ENCODE results near the gene SNAPIN. TPM values are rescaled to one million over a fixed set of nuclear protein-coding genes. Genes with fewer than 3 reads are reported as not detected.
A peak's percentile ranks its signal among the peaks of the same experiment; 100 is the strongest.
"Not testable (repeated sequence)": the region's sequence is repeated elsewhere in the genome, so short reads cannot be mapped to it uniquely, and the experiment has no call there.

The SNAPIN gene
- total RNA-seq, 4 donors from 2014 or later, result 10.5 to 38.4 (median 27.4) TPM

GRCh38 chr1:153671628-153672353 lies 13.3 kb downstream of the SNAPIN start:
- Histone ChIP-seq H3K27ac (peak overlapping the region; percentile 89 to 95 (median 92)), H3K36me3 (peaks cover 0 to 21% (median 9%) of the 10 kb centered on the region in 4 donors), H3K4me3 (peak overlapping the region; percentile 19 to 67 (median 44)), H3K4me1 (peaks cover 9 to 33% (median 17%) of the 10 kb centered on the region in 4 donors)
- peak; percentile 54 for DNase-seq
- peak in 1 of 5 experiments; percentile 20 for TF ChIP-seq CTCF (IDR thresholded peaks at IDR 0.05)
- in situ Hi-C loops (cut with MboI; ENCODE audit: low pct_ligation_motif_present in 1 of 4, low pct_unique_long_range_greater_than_20kb in 1 of 4, low sequenced_read_pairs in 3 of 4), result loop anchor here in 3 of 4 donors (10.0 to 25.0 kb wide), 5 partner anchors 73 to 316 kb away; partner anchors contain the start of genes RAB13 (in 2 of the 3), CREB3L4 (in 1 of the 3), CRTC2 (in 1 of the 3) and JTB (in 1 of the 3)
- not testable (repeated sequence) for H3K9me3 ChIP-seq, H3K27me3 ChIP-seq
- 6 to 8% methylated on average over 21 to 28 of the region's 28 CpGs for WGBS, 2 donors (ENCODE audit: low coverage in 1 of 2)
- intact Hi-C loops (cut with DNase I; ENCODE audit: low total_unique reads), result loop anchor here (10.0 kb wide), 1 partner anchor 313 kb away; the partner anchor contains the start of gene RAB13

GRCh38 chr1:153673511-153673910 lies 15.0 kb downstream of the SNAPIN start:
- no peak overlapping the region for H3K27ac ChIP-seq
- H3K27me3 ChIP-seq, result peaks cover 16% of the 10 kb centered on the region
- TF ChIP-seq CTCF (IDR thresholded peaks at IDR 0.05) (no peak), POLR2AphosphoS5 (IDR thresholded peaks at IDR 0.05) (no peak), POLR2A (IDR thresholded peaks at IDR 0.05) (no peak), EP300 (IDR thresholded peaks at IDR 0.05; ENCODE audit: low read depth) (no peak)
- peaks cover 20 to 39% (median 23%) of the 10 kb centered on the region in 4 donors for H3K4me1 ChIP-seq
- no peak overlapping the region for H3K4me3 ChIP-seq
- H3K9me3 ChIP-seq, result no peaks in the 10 kb centered on the region
- WGBS, 2 donors (ENCODE audit: low coverage in 1 of 2), result 98% methylated on average over 2 of the region's 2 CpGs; no CpG with 5 or more reads in 1 of the 2 donors
- intact Hi-C loops (cut with DNase I; ENCODE audit: low total_unique reads), result loop anchor here (10.0 kb wide), 1 partner anchor 311 kb away; the partner anchor contains the start of gene RAB13
- in situ Hi-C loops (cut with MboI; ENCODE audit: low pct_ligation_motif_present in 1 of 4, low pct_unique_long_range_greater_than_20kb in 1 of 4, low sequenced_read_pairs in 3 of 4), result loop anchor here in 3 of 4 donors (10.0 to 25.0 kb wide), 5 partner anchors 71 to 314 kb away; partner anchors contain the start of genes RAB13 (in 2 of the 3), CREB3L4 (in 1 of the 3), CRTC2 (in 1 of the 3) and JTB (in 1 of the 3)
- no peak for DNase-seq
- peaks cover 0 to 9% (median under 1%) of the 10 kb centered on the region in 4 donors for H3K36me3 ChIP-seq

GRCh38 chr1:153677718-153678518 lies 19.4 kb downstream of the SNAPIN start:
- peak overlapping the region; percentile 12 to 64 (median 39) for H3K27ac ChIP-seq
- in situ Hi-C loops (cut with MboI; ENCODE audit: low pct_ligation_motif_present in 1 of 4, low pct_unique_long_range_greater_than_20kb in 1 of 4, low sequenced_read_pairs in 3 of 4), result loop anchor here in 3 of 4 donors (10.0 to 25.0 kb wide), 4 partner anchors 67 to 309 kb away; partner anchors contain the start of genes RAB13 (in 2 of the 3), JTB (in 1 of the 3), RPS27 (in 1 of the 3) and SLC27A3 (in 1 of the 3)
- H3K36me3 ChIP-seq, result no peaks in the 10 kb centered on the region
- DNase-seq, result peak; percentile 54
- no peaks in the 10 kb centered on the region for H3K9me3 ChIP-seq
- intact Hi-C loops (cut with DNase I; ENCODE audit: low total_unique reads), result loop anchor here (1.0 to 10.0 kb wide), 3 partner anchors 71 to 307 kb away; partner anchors contain the start of gene RAB13
- peak overlapping the region in 3 of 4 donors; percentile 16 to 53 (median 44) for H3K4me3 ChIP-seq
- 0 to 6% methylated on average over 1 to 29 of the region's 29 CpGs for WGBS, 2 donors (ENCODE audit: low coverage in 1 of 2)
- TF ChIP-seq POLR2A (IDR thresholded peaks at IDR 0.05), result no peak
- peak; percentile 73 to 86 (median 84) for TF ChIP-seq CTCF (IDR thresholded peaks at IDR 0.05)
- TF ChIP-seq POLR2AphosphoS5 (IDR thresholded peaks at IDR 0.05), result no peak
- H3K27me3 ChIP-seq, result peaks cover 49% of the 10 kb centered on the region
- H3K4me1 ChIP-seq, result peaks cover 10 to 27% (median 20%) of the 10 kb centered on the region in 4 donors
